ENCODE measurements around the gene MAFF. TPM values are rescaled to one million over a fixed set of nuclear protein-coding genes. Genes with fewer than 3 reads are reported as not detected.

Gene MAFF
- total RNA-seq, 5 donors from 2014 or later (not counting 1 experiment from before 2014, with no cell fraction given): 6.5 to 49.9 (median 9.6) TPM

GRCh38 chr22:38163844-38164550 is 37.8 kb upstream of the MAFF start:
- no peaks in the 10 kb centered on the region for H3K9me3 Mint-ChIP-seq
- CTCF ChIA-PET: interaction anchor here in 1 of 2 donors (0.6 kb wide), 1 partner anchor 26 kb away, joined by 4 read pairs; no protein-coding TSS in a partner anchor
- H3K36me3 ChIP-seq (ENCODE audit: control insufficient read depth in 2 of 2, extremely low read depth in 1 of 2, insufficient read depth in 1 of 2, low read length in 1 of 2): peaks cover 5 to 33% of the 10 kb centered on the region in 2 donors
- no peaks in the 10 kb centered on the region for H3K27me3 Mint-ChIP-seq
- no peak overlapping the region for H3K27ac Mint-ChIP-seq
- no peaks in the 10 kb centered on the region for H3K9me3 ChIP-seq
- no peak overlapping the region for H3K27ac ChIP-seq (ENCODE audit: low read length)
- DNase-seq (no peak), ATAC-seq (replicated peaks in 1 of 4) (no peak)
- WGBS (ENCODE audit: insufficient coverage): 94% methylated on average over 11 of the region's 13 CpGs
- POLR2A ChIA-PET: no interaction called here
- no peak overlapping the region for H3K4me3 Mint-ChIP-seq
- no peak overlapping the region for H3K4me3 ChIP-seq (ENCODE audit: control insufficient read depth in 1 of 2, extremely low read depth in 1 of 2, low read length in 1 of 2)
- peaks cover 41% of the 10 kb centered on the region for H3K36me3 Mint-ChIP-seq
- peaks cover 6 to 17% (median 12%) of the 10 kb centered on the region in 3 donors for H3K4me1 Mint-ChIP-seq
- no peaks in the 10 kb centered on the region for H3K27me3 ChIP-seq (replicated peaks in 1 of 2; ENCODE audit: control insufficient read depth in 2 of 2, extremely low read depth in 1 of 2, insufficient read depth in 2 of 2, low read length in 1 of 2)
- no peaks in the 10 kb centered on the region for H3K4me1 ChIP-seq (ENCODE audit: control insufficient read depth in 1 of 2, extremely low read depth in 1 of 2, insufficient read depth in 2 of 2, low read length in 2 of 2)

- Mint-ChIP-seq H3K27ac (no peak overlapping the region), H3K4me1 (peaks cover 5 to 17% (median 12%) of the 10 kb centered on the region in 3 donors), H3K36me3 (peaks cover 43% of the 10 kb centered on the region), H3K27me3 (no peaks in the 10 kb centered on the region), H3K9me3 (no peaks in the 10 kb centered on the region), H3K4me3 (no peak overlapping the region)
- no peak for DNase-seq
- no peak overlapping the region for H3K4me3 ChIP-seq (ENCODE audit: control insufficient read depth in 1 of 2, extremely low read depth in 1 of 2, low read length in 1 of 2)
- H3K4me1 ChIP-seq (ENCODE audit: control insufficient read depth in 1 of 2, extremely low read depth in 1 of 2, insufficient read depth in 2 of 2, low read length in 2 of 2): no peaks in the 10 kb centered on the region
- H3K36me3 ChIP-seq (ENCODE audit: control insufficient read depth in 2 of 2, extremely low read depth in 1 of 2, insufficient read depth in 1 of 2, low read length in 1 of 2): peaks cover 10 to 34% of the 10 kb centered on the region in 2 donors
- H3K27me3 ChIP-seq (replicated peaks in 1 of 2; ENCODE audit: control insufficient read depth in 2 of 2, extremely low read depth in 1 of 2, insufficient read depth in 2 of 2, low read length in 1 of 2): no peaks in the 10 kb centered on the region
- H3K9me3 ChIP-seq: no peaks in the 10 kb centered on the region
- 100% methylated on average over 6 of the region's 7 CpGs for WGBS (ENCODE audit: insufficient coverage)
- no peak overlapping the region for H3K27ac ChIP-seq (ENCODE audit: low read length)
- POLR2A ChIA-PET: no interaction called here
- ATAC-seq (replicated peaks in 1 of 4): no peak
- CTCF ChIA-PET: no interaction called here
These were observed 37.3 kb upstream of the MAFF start for GRCh38 chr22:38164551-38164918.

- no peak overlapping the region for H3K27ac ChIP-seq (ENCODE audit: low read length)
- no peak overlapping the region for H3K4me3 ChIP-seq (ENCODE audit: control insufficient read depth in 1 of 2, extremely low read depth in 1 of 2, low read length in 1 of 2)
- CTCF ChIA-PET: interaction anchor here in 1 of 2 donors (0.6 kb wide), 1 partner anchor 17 kb away, joined by 3 read pairs; no protein-coding TSS in a partner anchor
- H3K4me1 ChIP-seq (ENCODE audit: control insufficient read depth in 1 of 2, extremely low read depth in 1 of 2, insufficient read depth in 2 of 2, low read length in 2 of 2): no peaks in the 10 kb centered on the region
- Mint-ChIP-seq H3K9me3 (no peaks in the 10 kb centered on the region), H3K27ac (no peak overlapping the region), H3K27me3 (no peaks in the 10 kb centered on the region), H3K4me1 (peaks cover 5 to 17% (median 12%) of the 10 kb centered on the region in 3 donors), H3K36me3 (peaks cover 43% of the 10 kb centered on the region), H3K4me3 (no peak overlapping the region)
- no peak for ATAC-seq (replicated peaks in 1 of 4)
- 93% methylated on average over 7 of the region's 13 CpGs for WGBS (ENCODE audit: insufficient coverage)
- H3K27me3 ChIP-seq (replicated peaks in 1 of 2; ENCODE audit: control insufficient read depth in 2 of 2, extremely low read depth in 1 of 2, insufficient read depth in 2 of 2, low read length in 1 of 2): no peaks in the 10 kb centered on the region
- DNase-seq: no peak
- H3K9me3 ChIP-seq: no peaks in the 10 kb centered on the region
- POLR2A ChIA-PET: no interaction called here
- H3K36me3 ChIP-seq (ENCODE audit: control insufficient read depth in 2 of 2, extremely low read depth in 1 of 2, insufficient read depth in 1 of 2, low read length in 1 of 2): peaks cover 10 to 34% of the 10 kb centered on the region in 2 donors
These were observed 35.7 kb upstream of the MAFF start for GRCh38 chr22:38165922-38166593.

GRCh38 chr22:38167988-38168407 is 33.8 kb upstream of the MAFF start:
- H3K27me3 Mint-ChIP-seq: no peaks in the 10 kb centered on the region
- ChIA-PET CTCF (no interaction called here), POLR2A (no interaction called here)
- Histone ChIP-seq H3K9me3 (no peaks in the 10 kb centered on the region), H3K27me3 (replicated peaks in 1 of 2; ENCODE audit: control insufficient read depth in 2 of 2, extremely low read depth in 1 of 2, insufficient read depth in 2 of 2, low read length in 1 of 2) (no peaks in the 10 kb centered on the region), H3K4me1 (ENCODE audit: control insufficient read depth in 1 of 2, extremely low read depth in 1 of 2, insufficient read depth in 2 of 2, low read length in 2 of 2) (peaks cover 2 to 7% of the 10 kb centered on the region in 2 experiments), H3K36me3 (ENCODE audit: control insufficient read depth in 2 of 2, extremely low read depth in 1 of 2, insufficient read depth in 1 of 2, low read length in 1 of 2) (peaks cover 10 to 33% of the 10 kb centered on the region in 2 donors), H3K4me3 (ENCODE audit: control insufficient read depth in 1 of 2, extremely low read depth in 1 of 2, low read length in 1 of 2) (no peak overlapping the region), H3K27ac (ENCODE audit: low read length) (no peak overlapping the region)
- 87% methylated on average over 6 of the region's 7 CpGs for WGBS (ENCODE audit: insufficient coverage)
- DNase-seq: no peak
- H3K9me3 Mint-ChIP-seq: no peaks in the 10 kb centered on the region
- H3K4me3 Mint-ChIP-seq: no peak overlapping the region
- H3K4me1 Mint-ChIP-seq: peaks cover 12 to 22% (median 16%) of the 10 kb centered on the region in 3 donors
- no peak for ATAC-seq (replicated peaks in 1 of 4)
- no peak overlapping the region for H3K27ac Mint-ChIP-seq
- H3K36me3 Mint-ChIP-seq: peaks cover 35% of the 10 kb centered on the region

GRCh38 chr22:38169116-38169515 is 32.7 kb upstream of the MAFF start:
- Mint-ChIP-seq H3K4me1 (peaks cover 19 to 28% (median 21%) of the 10 kb centered on the region in 3 donors), H3K27ac (no peak overlapping the region), H3K27me3 (no peaks in the 10 kb centered on the region), H3K36me3 (peaks cover 35% of the 10 kb centered on the region), H3K9me3 (no peaks in the 10 kb centered on the region), H3K4me3 (no peak overlapping the region)
- WGBS (ENCODE audit: insufficient coverage): 94% methylated on average over 14 of the region's 17 CpGs
- no peaks in the 10 kb centered on the region for H3K27me3 ChIP-seq (replicated peaks in 1 of 2; ENCODE audit: control insufficient read depth in 2 of 2, extremely low read depth in 1 of 2, insufficient read depth in 2 of 2, low read length in 1 of 2)
- DNase-seq (no peak), ATAC-seq (replicated peaks in 1 of 4) (no peak)
- H3K36me3 ChIP-seq (ENCODE audit: control insufficient read depth in 2 of 2, extremely low read depth in 1 of 2, insufficient read depth in 1 of 2, low read length in 1 of 2): peaks cover 10 to 29% of the 10 kb centered on the region in 2 donors
- ChIA-PET CTCF (no interaction called here), POLR2A (no interaction called here)
- H3K27ac ChIP-seq (ENCODE audit: low read length): no peak overlapping the region
- H3K4me1 ChIP-seq (ENCODE audit: control insufficient read depth in 1 of 2, extremely low read depth in 1 of 2, insufficient read depth in 2 of 2, low read length in 2 of 2): peaks cover 2 to 12% of the 10 kb centered on the region in 2 experiments
- no peak overlapping the region for H3K4me3 ChIP-seq (ENCODE audit: control insufficient read depth in 1 of 2, extremely low read depth in 1 of 2, low read length in 1 of 2)
- no peaks in the 10 kb centered on the region for H3K9me3 ChIP-seq

GRCh38 chr22:38170469-38170868 is 31.3 kb upstream of the MAFF start:
- H3K9me3 Mint-ChIP-seq: no peaks in the 10 kb centered on the region
- WGBS (ENCODE audit: insufficient coverage): 100% methylated on average over 4 of the region's 5 CpGs
- no peak overlapping the region for H3K4me3 Mint-ChIP-seq
- CTCF ChIA-PET: no interaction called here
- H3K36me3 Mint-ChIP-seq: peaks cover 29% of the 10 kb centered on the region
- H3K27me3 Mint-ChIP-seq: no peaks in the 10 kb centered on the region
- peaks cover 26 to 29% (median 27%) of the 10 kb centered on the region in 3 donors for H3K4me1 Mint-ChIP-seq
- H3K36me3 ChIP-seq (ENCODE audit: control insufficient read depth in 2 of 2, extremely low read depth in 1 of 2, insufficient read depth in 1 of 2, low read length in 1 of 2): peaks cover 10 to 22% of the 10 kb centered on the region in 2 donors
- H3K4me1 ChIP-seq (ENCODE audit: control insufficient read depth in 1 of 2, extremely low read depth in 1 of 2, insufficient read depth in 2 of 2, low read length in 2 of 2): peaks cover 2 to 20% of the 10 kb centered on the region in 2 experiments
- POLR2A ChIA-PET: interaction anchor here in 1 of 2 donors (0.6 kb wide), 1 partner anchor 26 kb away, joined by 3 read pairs; no protein-coding TSS in a partner anchor
- no peak overlapping the region for H3K27ac Mint-ChIP-seq
- H3K27me3 ChIP-seq (replicated peaks in 1 of 2; ENCODE audit: control insufficient read depth in 2 of 2, extremely low read depth in 1 of 2, insufficient read depth in 2 of 2, low read length in 1 of 2): no peaks in the 10 kb centered on the region
- no peak overlapping the region for H3K4me3 ChIP-seq (ENCODE audit: control insufficient read depth in 1 of 2, extremely low read depth in 1 of 2, low read length in 1 of 2)
- H3K27ac ChIP-seq (ENCODE audit: low read length): no peak overlapping the region
- H3K9me3 ChIP-seq: no peaks in the 10 kb centered on the region
- ATAC-seq (replicated peaks in 1 of 4): no peak
- no peak for DNase-seq

Measured in T-cell (primary cell).